Dermis blood vessel endothelial cell (primary cell): ENCODE measurements around the gene ADGRA1. TPM values are rescaled to one million over a fixed set of nuclear protein-coding genes. Genes with fewer than 3 reads are reported as not detected.
"Not testable (repeated sequence)": the region's sequence is repeated elsewhere in the genome, so short reads cannot be mapped to it uniquely, and the experiment has no call there.

Experiments used
- DNase-seq: peaks from one replicate; pipeline ENCODE4 v3.0.0; 2010
- total RNA-seq: library from RNA; depleted of rRNA; stranded (reverse); fragments of >200 nt; gene quantifications from 2 replicates; pipeline ENCODE4 v1.2.3, GENCODE V29; 2014

ADGRA1 gene
- total RNA-seq, 1 donor from 2014 or later, result not detected

DNA sequence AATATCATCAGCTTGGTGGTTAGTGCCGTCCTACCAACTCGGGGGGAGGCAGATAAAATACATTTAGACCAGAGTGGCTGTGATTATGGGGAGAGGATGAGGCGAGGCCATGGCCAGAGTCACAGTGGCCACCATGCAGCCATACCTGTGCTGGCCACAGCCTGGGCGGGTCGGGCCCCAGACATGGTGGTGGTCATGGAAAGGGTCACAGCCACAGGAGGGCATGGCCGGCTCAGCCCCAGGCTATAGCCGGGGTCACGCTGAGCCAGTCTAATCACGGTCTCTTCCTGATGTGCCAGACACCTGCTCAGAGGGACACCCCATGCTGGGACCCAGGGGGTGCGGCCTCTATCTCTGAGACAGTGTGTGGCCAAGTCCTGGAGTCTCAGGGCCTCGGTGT, 10.2 kb downstream of the ADGRA1 start:
- DNase-seq, result no peak

DNA sequence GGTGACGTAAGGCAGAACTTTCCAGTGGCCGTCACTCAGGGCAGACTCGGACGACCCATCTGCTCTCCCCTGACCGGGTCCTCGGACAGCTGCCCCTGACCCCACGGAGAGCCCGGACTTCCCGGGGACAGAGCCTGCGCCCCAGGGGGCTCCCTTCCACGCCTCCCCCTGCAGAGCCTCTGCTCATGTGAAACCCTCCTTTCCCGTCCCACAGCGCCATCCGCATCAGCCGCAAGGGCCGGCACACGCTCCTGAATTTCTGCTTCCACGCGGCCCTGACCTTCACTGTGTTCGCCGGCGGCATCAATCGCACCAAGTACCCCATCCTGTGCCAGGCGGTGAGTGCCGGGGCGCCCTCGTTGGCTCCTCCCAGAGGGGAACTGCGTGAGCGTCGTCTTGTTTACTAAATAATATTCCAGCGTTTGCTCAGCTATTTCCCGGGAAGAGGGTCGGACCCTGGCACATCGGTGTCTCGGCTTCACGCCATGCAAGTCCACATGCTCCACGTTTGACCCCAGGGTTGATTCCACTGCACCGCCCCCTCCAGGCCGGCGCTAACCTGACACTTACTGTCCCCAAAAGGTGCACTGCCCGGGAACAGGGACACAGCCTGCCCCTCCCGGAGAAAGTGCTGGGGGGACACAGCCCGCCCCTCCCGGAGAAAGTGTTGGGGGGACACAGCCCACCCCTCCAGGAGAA, 10.9 kb downstream of the ADGRA1 start:
- DNase-seq, result no peak

DNA sequence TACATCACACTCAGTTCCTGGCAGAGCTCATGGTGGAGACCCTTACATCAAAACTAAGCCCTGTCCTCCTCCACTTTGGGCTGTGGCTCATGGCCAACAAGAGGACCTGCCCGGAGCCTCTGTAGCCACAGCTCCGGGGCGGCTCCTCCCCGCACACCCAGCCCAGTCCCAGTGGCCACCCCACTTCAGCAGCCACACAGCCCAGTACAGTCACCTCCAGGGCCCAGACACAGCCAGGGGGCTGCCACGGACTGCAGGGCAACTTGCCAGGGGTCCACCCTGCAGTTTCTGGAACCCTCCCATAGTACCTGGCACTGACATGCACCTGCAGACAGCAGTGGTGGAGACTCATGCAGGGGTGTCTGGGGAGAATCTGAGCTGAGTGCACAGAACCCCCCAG, 11.8 kb downstream of the ADGRA1 start:
- no peak for DNase-seq

DNA sequence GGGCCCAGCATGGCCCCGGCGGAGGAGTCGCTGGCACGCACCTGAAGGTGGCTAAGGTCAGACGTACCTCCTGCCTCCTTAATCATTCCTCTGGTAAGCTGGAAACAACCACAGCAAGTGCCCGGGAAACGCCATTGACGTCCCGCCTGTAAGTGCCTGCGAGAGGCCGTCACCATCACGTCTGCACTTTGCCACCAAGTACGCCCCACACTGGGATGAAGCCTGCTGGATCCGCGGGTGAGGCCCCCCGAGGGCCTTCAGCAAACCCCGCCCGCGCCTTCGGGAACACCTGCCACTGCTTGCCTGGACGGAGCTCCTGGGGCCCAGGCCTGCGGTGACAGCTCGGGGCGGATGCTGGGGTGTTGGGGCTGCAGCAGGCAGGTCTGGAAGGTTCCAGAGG, 12.5 kb downstream of the ADGRA1 start:
- DNase-seq, result no peak

DNA sequence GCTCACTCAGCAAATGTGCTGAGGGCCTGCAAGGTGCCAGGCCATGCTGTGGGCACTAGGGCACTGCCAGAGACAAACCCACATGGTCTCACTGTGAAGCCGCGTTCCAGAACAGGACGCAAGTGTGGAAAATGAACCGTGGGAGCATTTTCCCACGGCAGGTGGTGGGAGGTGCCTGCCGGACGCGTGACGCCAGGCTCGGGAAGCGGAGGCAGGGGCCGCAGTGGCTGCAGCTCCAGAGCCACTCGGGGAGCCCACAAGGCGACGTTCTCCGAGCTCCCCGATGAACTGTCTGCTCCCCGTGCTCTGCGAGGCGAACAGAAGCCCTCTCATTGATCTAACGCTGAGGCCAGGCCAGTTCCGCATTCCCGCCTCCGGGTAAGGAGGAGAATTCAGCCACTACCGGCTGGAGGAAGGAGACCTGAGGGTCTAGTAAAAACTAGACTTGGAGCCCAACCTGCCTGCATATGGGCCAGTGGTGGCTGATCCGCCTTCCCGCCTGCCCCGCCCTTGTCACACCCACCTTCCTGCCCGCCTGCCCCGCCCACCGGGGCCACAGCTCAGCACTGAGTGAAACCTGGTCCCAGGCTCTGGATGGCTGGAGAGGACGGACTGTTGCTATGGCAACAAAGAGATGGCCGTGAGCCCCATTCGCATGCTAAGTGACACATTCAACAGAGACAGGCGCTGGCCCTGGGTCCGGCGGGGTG, 13.1 kb downstream of the ADGRA1 start:
- DNase-seq, result no peak

DNA sequence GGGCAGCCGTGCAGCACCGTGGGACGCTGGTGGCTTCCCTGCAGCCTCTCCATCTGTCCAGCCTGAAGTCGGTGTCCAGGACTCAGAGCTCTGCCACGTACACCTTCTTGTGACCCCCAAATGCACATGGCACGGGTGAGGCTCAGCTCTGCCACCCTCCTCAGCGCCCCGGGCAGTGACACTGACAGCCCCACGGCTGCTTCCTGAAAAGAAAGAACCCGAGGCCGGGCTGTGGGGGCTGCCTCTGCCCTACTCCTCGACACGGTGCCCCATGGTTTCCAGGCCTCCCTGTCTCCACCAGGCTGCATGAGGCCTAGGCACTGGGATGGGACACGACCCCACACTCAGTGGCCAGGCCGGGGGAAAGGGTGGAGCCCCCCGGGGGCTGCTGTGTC, 13.7 kb downstream of the ADGRA1 start:
- DNase-seq, result no peak

DNA sequence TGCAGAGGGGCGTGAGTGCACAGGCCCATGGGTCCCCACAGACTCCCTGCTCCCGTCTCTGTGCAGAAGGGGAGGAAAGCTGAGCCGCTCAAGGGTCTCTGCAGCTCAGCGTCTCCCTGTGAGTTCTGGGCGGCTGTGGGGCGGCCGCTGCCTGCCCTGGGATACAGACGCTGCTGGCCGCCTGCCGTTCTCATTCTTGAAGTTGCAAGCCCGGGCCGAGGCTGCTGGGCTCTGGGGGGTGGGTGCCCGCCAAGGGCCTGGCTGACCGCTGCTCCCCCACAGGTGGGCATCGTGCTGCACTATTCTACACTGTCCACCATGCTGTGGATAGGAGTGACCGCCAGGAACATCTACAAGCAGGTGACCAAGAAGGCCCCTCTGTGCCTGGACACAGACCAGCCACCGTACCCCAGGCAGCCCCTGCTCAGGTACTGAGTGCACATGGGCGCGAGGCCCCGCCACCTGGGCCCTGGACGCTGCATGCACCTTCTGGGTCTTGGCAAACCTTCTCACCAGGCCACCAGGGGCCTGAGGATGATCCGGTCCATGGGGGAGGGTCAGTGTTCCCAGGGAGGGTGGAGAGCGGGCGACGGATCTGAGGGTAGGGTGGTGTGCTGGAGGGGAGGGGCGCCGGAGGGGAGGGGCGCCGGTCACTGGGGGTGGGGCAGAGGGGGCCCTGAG, 14.8 kb downstream of the ADGRA1 start:
- DNase-seq, result no peak

DNA sequence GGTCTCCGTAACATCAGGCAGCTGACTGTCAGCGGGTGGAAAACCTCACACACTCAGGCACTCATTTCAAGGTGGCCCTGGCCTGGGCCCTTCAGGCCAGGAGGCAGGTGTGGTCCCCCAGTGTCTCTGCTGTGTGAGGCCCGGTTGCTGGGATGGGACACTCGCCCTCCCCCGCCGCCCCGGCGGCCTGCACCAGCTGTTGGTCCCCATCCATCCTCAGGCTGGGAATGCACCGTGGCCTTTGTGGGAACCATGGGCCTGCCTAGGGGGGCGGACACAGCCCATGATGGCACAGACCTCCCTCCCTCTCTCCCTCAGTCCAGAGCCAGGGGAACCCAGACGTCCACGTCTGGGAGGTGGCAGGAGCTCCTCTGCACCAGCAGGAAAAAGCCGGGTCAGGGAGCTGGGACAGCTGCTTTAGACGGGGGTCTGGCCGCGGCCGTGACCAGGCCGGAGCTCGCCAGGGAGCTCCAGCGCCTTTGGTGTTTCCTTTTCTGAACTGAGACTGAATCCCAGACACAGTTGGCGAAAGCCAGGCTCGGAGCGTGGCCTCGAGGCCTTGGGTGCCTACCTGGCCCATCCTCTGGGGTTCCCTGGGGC, 15.7 kb downstream of the ADGRA1 start:
- DNase-seq, result no peak

DNA sequence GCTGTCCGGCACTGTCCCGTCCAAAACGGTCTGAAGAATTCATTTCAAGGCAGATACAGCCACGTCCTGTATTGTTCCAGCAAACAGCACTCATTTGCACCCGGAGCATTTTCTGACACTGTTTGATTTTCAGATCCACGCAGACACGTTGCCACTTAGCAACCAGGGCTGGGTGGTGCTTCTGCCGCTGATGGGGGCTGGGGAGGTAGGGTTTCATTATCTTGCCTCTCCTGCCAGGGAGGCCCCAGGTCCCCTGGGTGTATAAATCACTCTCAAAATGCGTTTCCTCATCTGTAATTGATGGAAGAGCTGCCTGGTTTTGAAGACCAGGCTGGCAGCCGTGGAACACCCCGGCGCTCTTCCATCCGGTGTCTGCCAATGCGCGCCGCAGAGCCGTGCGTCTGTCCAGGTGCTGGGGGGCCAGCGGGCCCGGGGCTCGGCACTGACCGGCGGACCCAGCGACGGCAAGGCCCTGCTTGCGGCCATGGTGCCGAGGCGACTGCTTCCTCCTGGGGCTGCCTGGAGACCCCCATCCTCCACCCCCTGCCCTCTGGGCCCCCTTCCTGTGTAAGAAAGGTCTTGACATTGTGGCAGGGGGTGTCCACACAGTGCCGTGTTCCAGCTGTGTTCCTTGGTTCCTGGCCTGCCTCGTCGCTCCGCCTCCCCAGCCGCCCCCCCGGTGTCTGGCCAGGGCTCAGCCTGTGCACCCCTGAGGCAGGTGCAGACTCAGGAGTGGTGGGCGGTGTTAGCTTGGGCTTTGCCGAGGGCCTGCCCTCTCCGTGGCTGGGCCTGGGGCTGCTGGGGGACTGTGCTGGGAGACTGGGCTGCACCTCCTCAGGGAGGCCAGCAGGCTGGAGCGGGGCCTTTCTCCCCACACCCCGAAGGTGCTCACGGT, 16.6 kb downstream of the ADGRA1 start:
- DNase-seq, result no peak

DNA sequence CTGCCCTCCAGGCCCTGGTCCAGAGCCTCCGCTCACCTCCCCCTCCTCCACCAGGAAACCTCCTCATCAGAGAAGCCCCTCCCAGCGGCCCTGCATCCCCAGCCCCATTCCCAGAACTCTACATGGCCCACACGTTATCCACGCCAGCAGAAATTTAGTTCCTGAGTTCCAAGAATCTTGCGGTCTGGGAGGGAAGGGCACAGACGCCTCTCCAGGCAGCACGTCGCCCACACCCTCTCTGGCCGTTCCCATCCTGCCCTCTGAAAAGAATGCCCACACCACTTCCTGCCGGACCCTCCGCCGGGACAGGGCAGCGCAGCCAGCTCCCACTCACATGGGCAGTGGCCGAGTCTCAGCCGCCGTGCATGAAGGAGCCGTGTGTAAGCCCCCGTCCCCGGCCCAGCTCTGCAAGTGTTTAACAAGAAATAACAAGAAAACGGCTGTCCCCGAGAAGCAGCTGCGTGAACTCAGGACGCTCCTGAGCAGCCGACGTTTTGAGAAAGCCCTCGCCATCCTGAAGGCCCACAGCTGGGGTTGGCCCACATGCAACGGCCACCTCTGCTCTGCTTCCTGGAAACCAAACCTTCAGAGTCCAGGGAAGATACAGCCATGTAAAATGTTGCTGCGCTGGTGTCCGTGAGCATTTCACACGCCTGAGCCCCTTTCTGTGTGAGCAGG, 17.4 kb downstream of the ADGRA1 start:
- no peak for DNase-seq

DNA sequence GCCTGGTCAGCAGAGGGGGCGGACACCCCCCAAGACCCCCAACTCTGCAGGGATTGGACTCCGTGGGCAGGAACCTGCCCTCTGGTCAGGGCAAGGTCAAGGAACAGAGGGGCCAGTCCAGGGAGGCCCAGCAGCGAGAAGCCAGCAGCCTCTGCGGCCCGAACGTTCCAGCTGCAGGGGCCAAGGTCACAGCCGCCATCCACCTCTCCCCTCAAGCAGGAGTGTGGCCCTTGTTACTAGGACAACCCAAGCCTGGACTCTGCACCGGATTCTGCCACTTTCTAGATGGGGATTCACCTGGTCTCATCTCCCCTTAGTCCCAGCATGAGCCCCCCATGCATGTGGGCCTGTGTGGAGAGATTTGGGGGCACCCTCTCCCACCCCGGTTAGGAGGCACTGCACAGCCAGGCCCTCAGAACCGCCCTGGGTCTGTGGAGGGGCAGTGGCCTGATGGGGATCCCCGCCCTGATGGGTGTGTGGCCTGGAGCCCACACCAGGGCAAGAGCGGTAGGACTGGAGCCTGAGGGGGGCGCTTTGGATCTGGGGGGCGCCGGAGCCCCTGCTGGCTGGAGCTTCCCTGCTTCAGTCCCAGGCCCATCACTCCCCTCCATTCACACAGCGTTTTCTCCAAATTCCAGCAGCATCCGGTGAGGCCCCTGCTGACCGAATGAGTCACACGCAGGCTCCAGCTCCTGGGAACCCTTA, 18.1 kb downstream of the ADGRA1 start:
- no peak for DNase-seq

DNA sequence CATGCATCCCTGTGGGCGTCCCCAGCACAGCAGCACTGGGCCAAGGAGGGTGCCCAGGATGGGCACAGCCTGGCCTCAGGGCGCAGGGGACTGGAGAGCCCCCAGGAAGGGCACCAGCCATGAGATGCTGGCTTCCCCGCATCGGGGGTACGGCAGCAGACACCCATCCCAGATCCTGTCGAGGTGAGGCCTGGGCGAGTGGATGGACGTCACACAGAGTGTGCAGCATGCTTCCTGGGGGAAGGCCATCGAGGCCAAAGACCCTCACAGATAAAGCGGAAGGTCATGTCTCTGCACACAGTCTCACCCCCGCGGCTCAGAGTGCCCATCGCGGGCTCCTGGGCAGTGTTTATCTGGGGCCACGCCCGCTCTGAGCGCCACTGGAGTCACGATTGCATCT, 18.8 kb downstream of the ADGRA1 start:
- DNase-seq, result no peak

DNA sequence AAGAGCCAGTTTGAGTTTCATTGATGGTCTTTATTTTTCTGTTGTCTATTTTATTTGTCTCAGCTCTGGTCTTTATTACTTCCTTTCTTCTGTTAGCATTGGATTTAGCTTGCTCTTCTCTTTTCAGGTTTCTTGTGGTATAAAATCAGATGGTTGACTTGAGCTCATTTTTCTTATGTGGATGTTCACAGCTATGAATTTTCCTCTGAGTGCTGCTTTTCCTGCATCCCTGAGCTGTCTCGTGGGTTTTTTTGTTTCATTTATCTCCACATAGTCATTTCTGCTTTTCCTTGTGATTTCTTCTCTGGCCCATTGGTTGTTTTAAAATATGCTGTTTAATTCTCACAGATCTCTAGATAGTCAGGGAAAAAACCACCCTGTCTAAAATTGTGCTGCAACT, 19.7 kb downstream of the ADGRA1 start:
- no peak for DNase-seq

DNA sequence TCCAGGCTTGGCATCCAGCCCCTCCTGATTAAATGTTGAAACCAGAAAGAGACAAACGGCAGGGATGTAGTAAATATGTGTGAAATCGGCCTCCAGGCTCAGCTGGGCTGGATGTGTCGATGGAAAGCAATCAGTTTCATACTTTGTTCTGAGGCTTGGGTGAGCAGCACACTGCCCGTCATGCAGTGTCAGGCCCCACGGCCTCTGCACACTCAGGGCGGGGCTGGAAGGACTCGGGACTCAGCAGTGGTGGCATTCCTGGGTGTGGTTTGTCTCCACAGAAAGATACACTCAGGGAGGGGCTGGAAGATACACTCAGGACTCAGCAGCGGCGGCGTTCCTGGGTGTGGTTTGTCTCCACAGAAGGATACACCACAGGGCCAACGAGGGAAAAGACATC, 22.0 kb downstream of the ADGRA1 start:
- no peak for DNase-seq

DNA sequence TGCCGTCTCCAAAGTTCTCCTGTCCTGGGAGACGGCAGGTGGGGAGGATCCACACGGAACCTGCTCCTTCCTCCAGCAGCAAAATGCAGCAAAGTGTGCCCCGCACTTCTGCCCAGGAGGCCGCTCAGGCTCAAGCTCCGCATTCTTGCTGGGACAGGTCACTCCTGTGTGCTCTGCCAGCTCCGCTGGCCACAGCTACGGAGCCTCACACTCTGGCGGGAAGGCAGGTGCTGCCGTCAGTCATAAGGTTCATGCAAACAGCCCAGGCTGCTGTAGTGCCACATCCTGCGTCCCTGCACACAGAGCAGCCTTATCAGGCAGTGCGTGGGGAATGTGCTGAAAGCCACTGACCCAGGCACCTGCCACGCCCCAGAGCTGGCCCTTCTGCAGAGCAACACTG, 22.4 kb downstream of the ADGRA1 start:
- peak; percentile 56 for DNase-seq

DNA sequence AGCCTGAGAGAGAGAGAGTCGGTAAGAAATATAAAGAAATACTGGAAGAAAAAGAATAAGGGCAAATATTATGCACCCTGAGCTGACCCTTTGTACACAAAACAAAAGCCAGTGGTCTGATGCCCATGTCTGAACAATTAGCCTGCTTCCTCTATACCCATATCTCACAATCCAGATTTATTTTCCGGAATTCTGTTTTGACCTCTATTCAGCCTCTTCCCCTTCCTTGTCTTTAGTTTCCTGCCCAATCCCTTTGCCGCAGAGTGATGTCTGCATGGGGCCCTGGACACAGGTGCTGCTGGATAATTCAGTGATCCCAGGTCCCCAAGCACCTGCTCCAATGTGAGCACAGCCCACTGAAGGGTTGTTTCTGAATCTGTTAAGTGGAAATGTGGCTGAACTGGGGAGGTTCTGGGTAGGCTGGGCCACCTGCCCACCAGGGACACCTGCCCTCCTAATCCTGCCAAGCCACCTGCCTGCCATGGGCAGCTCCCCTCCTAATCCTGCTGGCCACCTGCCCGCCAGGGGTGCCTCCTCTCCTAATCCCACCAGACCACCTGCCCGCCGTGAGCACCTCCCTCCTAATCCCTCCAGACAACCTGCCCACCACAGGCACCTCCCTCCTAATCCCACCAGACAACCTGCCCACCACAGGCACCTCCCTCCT, 23.0 kb downstream of the ADGRA1 start:
- DNase-seq, result peak; percentile 52

DNA sequence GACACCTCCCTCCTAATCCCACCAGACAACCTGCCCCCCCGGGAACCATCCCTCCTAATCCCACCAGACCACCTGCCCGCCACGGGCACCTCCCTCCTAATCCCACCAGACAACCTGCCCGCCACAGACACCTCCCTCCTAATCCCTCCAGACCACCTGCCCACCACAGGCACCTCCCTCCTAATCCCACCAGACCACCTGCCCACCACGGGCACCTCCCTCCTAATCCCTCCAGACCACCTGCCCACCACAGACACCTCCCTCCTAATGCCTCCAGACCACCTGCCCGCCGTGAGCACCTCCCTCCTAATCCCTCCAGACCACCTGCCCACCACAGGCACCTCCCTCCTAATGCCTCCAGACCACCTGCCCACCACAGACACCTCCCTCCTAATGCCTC, 23.9 kb downstream of the ADGRA1 start:
- not testable (repeated sequence) for DNase-seq

DNA sequence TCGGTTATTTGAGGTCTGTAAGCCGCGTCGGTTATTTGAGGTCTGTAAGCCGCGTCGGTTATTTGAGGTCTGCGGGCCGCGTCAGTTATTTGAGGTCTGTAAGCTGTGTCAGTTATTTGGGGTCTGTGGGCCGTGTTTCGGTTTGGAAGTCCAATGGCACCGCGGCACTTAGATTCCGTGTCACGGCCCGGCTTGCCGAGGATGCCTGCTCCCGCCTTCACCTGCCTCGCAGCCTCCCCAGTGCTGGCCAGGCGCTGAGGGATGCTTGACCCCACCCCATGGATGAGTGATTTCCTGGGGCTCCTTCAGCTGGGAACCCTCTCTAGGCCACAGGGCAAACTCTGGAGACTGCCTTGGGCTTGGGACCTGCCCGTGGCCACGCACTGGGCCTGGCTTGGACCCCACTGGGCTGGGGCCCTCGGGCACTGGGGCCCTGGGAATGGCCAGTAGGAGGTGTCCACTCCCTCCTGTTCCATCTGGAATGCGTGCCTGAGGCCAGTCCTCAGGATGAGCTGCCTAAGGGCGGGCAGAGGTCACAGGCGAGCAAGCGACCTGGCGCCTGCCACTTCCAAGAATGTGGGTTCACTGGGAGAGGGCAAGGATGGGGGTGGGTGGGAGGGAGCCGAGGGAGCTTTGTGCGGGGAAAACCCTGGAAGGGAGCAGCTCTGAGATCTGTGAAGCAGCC, 25.6 kb downstream of the ADGRA1 start:
- no peak for DNase-seq

DNA sequence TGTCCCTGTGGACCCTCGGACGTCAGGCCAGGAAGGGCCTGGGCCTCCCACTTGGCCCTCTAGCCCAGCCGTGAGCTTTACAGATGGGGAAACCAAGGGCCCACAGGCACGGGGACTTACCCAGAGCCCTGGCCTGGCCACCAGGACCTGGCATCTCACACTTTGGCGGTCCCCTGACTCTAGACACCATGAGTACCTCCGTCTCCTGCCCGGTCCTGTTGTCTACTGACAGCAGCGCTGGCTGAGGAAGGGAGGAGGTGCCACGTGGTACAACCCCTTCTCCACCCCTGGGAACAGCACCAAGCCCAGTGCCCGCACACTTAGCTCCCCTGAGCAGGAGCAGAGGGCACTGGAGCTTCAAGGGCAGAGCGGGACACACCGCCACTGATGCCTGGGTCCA, 26.1 kb downstream of the ADGRA1 start:
- no peak for DNase-seq

DNA sequence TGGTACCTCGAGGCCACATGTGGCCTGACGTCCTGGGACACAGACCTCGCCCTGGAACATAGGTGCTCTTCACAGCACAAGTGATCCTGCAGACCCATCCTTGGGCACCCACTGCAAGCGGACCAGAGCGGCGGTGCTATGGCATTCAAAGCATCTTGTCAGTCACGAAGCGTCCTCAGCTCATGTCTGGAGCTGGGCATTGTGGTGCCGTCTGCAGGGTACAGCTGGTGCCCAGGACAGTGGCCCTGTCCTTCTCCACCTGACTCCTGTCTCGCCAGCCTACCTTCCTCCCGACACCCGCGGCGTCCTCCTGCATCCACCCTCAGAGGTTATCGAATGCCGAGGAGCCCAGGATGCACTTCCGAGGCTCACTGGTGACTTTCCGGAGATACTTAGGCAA, 26.5 kb downstream of the ADGRA1 start:
- DNase-seq, result no peak
